Hematopoietic multipotent progenitor cell treated with erythropoietin and hydrocortisone succinate and interleukin-3 and kit ligand, for 8 days (in vitro differentiated cells): ENCODE measurements around the gene TCF7L1.
"Not testable (repeated sequence)": the region's sequence is repeated elsewhere in the genome, so short reads cannot be mapped to it uniquely, and the experiment has no call there.

Source experiments
- DNase-seq: peaks from one replicate; pipeline ENCODE4 v3.0.0-alpha.2; 2015

TCF7L1 gene

DNA sequence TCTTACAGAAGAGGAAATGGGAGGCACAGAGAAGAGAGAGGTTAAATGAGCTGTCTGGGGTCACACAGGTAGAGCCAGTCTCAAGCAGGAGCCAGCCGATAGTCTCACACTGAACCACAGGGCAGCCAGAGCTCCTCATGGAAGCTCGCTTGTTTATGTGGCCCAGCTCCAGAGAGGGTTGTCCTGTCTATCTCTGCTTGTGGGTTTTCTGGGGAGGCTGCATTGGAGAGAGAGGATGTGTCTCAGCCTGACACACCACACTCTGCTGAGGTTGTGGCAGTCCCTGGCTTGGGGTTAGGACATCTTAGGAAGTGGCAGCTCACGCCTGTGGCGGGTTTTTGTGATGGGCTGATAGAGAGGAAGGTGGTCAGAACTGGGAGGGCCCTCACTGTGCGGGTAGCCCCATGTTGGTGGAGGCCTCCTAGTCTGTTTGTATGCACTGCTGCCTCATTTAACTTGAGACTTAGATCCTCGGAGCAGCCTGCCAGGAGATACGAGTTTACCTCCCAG, 52.3 kb downstream of the TCF7L1 start:
- DNase-seq, result no peak

DNA sequence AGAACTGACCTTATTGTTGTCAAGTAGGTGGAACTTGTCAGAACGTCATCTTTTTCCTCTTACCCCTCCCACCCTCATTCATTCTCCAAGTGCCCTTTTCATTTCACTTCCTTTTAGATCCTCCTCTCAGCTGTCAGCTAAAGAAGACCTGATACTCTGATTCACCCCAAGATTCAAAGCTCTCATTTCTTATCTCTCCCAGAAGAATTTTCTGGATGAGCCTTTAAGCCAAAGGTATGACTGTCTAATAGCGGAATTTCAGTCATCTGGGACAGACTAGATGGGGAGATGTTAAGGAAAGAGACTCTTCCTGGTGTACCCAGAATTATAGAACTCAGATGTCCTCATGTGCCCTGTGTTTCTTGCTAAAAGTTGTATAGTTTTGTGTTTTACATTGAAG, 53.9 kb downstream of the TCF7L1 start:
- no peak for DNase-seq

DNA sequence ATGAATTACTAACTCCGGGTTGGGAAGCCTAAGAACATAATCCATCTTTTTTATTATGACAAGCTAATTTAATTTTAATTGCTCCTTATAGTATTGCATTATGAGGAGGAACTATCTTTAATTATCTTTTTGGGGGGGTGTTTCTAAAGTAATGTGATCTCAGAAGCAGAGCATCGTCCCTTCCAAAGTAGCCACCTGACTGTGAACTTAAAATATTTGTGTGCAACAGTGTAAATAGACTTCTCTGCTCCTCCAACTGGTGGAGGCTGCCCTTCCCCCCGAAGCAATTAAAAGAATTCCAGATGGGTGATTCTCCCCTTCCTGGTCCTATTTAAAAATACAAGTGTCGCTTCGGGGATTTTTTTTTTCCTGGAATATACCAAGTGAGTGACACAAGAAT, 55.7 kb downstream of the TCF7L1 start:
- no peak for DNase-seq

DNA sequence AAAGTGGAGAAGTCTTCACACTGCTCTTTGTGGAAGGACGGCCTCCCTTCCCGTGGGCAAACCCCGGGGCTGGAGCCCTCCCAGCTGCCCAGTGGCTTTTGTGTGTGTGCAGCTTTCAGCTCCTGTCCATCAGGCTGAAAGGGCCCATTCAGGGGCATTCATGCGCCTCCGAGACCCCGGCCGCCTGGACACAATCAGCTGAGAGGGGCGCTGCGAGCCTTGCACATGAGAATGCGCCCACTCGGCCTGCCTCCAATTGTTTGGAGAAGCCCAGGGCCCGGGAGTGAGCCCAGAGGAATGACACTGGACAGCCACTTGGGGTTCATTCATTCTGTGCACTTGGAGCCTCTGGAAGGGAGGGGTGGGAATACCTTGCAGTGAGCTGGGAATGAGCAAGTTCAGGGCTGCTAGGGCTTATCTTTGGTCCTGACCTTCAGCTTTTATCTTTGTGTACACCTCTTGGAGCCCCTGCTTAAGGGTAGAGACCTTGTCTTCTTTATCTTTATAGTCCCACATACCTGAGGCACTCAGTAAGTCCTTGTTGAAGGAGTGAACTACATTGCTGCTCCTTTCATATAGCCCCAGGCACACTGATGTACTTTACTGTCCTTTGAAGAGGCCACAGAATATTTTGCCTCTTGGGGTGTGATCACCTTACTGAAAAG, 56.5 kb downstream of the TCF7L1 start:
- DNase-seq, result no peak

DNA sequence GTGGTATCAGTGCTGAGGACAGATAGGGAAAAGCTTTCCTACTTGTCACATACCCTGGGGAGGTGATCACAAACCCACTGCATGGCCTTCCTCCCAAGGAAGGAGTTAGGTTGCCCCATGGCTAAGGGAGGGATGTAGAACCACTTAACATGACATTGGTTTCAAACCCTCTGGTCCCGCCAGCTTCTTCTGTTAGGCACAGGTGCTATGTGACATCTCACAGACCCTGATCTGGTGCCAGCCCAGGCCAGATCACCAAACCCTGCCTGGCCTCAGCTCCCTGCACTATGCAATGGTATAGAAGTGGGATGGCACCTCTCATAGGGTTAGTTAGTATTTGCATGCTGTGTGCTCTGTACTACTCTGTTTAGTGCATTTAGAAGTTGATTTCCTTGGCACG, 58.0 kb downstream of the TCF7L1 start:
- no peak for DNase-seq

GRCh38 chr2:85194780-85195480, 61.7 kb downstream of the TCF7L1 start:
- DNase-seq, result no peak

DNA sequence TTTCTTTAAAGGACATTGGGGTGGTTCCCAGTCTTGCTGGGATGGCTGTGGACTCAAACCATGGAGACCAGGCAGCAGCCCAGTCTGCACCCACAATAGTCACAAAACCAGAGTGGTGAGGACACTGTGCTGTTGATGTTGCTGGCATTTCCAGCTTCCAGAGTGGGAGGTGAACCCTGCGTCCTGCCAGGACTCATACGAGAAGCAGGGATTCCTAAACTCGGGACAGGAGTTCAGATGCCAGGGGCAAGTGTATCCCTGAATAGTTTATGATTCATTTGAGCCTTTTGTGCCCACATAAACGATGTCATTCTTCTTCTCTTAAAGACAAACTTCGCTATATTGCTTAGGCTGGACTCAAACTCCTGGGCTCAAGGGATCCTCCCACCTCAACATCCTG, 62.8 kb downstream of the TCF7L1 start:
- DNase-seq, result no peak

GRCh38 chr2:85199698-85200097, 66.5 kb downstream of the TCF7L1 start:
- DNase-seq, result no peak

DNA sequence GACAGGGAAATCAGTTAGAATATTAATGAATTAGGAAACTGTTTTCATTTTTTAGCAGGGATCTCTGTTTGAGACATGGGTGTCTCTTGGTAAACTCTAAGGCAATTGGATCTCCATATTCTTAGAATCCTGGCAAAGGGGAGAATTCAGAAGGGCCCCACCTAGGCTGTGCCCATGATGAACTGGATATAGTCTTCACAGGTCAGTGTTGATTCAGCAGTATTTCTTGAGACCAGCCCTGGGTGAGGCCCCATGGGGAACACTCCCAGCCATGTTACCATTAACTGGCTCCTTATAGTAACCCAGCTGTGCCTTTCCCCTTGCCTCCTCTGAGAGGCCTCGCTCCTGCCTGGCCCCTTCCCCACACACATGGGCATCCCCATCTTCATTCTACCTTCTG, 76.7 kb downstream of the TCF7L1 start:
- no peak for DNase-seq

- no peak for DNase-seq
Measured at GRCh38 chr2:85210511-85210910, 77.3 kb downstream of the TCF7L1 start.

- not testable (repeated sequence) for DNase-seq
Measured at GRCh38 chr2:85211606-85212005, 78.4 kb downstream of the TCF7L1 start.

- no peak for DNase-seq
Measured at GRCh38 chr2:85212841-85213240, 79.6 kb downstream of the TCF7L1 start.

DNA sequence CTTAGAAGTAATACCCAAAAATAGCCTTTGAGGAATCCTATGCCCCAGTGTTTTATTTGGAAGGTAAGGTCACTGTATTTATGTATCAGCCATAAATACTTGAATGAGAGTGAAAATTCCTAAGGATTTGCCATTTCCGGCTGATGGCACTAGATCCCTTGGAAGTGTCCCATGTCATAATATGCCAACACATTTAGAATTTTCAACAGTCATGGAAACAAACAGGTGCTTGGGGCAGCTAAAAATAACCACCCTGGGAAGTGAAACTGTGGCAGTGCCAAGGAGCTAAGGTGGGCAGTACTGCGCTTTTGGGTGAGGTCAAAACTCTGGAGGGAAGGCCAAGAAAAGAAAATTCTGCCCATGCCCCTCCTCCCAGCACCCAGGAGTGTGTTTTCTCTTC, 80.2 kb downstream of the TCF7L1 start:
- DNase-seq, result no peak

GRCh38 chr2:85213901-85214512, 80.8 kb downstream of the TCF7L1 start:
- no peak for DNase-seq

DNA sequence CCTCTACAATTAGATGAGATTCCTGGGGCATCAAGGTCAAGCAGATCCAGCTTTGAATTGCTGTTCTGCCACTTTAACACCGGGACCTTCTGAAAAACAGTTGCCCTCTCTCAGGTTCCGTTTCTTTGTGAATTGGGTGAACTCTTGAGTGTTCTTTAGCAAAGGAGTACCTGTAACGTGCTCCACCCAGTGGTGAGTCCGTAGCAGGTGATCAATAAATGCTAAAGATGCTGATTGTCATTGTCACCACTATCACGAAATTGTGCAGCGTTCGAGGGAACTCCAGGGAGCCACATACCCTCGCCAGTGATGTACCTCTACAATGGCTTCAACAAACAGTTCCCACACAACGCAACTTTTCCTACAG, 81.9 kb downstream of the TCF7L1 start:
- no peak for DNase-seq

DNA sequence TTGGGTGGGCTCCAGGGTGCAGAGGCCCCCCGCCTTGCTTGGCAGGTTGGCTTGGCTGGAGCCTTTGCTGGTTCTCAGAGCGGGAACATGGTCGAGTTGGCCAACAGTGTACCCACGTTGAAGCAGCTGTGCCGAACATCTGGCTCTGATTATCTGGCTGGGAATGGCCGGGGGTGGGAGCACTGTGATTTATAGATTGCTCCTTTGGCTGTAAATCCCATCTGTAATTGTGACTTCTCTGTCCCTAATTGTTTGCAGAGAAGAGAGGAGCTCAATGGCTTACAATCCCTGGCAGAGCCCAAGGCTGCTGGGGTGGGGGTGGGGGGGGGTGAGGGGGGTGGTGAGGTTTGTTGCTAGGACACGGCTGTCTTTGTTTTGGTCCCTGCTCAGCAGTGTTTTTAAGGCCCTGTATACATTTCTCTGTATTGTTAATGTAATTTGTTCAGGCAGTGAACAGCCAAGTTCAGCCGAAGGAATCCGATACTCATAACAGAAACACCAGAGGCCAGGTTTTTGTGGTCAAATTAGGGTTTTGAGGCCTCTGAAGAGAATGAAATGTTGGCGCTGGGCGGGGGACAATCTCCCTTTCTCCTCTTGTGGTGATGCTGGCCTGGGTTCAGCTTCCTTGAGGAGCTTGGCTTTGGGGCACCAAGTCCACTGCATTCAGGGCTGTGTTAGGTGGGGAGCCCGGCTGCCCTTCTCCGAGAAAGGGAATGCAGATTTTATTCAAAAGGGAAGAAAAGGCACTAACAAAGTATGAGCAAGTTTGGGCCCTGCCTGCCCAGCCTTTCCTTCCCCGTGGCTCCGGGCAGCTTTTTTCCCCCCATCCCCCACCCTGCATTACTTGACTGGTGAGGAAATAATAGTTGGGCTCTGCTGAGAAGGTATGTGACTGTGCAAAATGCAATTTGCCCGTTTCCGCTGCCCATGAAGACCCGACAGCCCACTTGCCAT, 82.5 kb downstream of the TCF7L1 start:
- no peak for DNase-seq

DNA sequence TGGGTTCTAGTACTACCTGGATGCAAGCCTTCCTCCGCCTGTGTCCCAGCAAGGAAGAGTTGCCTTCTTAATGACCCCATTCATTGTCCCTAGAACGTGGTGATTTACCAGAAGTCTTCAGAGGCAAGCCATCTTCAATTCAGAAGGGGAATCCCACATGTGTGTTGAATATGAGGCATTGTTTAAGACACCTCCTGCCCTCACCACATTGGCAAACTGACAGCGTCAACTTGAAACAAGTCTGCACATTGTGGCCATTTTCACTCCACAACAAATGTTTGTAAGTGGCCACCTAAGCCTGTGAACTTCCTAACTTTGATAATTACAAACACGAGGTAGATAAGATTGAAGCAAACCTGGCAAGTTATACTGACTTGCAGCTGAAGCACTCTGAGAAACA, 83.7 kb downstream of the TCF7L1 start:
- DNase-seq, result no peak

DNA sequence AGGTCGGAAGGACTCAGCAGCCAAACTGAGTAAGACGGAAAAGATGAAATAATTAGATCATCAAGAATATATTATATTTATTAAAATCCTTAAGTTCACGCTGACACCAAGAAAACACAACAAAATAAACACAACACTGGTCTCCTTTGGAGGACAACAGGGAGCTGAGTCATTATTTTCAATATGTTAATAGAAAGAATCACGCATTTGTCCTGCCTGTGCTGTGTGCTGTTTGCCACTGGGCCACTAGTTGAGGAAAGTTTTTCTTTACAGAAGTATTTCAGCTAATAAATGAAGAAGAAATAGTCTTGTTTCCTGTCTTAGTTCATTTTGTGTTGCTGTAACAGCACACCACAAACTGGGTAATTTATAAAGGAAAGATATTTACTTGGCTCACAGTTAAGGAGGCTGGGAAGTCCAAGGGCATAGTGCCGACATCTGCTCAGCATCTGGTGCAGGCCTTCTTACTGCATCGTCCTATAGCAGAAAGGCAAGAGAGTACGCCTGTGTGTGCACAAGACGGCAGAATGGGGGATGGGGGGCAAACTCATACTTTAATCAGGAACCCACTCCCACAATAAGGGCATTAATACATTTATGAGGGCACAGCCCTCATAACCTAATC, 88.0 kb downstream of the TCF7L1 start:
- no peak for DNase-seq

- DNase-seq, result no peak
Measured at GRCh38 chr2:85222792-85223191, 89.6 kb downstream of the TCF7L1 start.

- no peak for DNase-seq
Measured at GRCh38 chr2:85226783-85227182, 93.6 kb downstream of the TCF7L1 start.

GRCh38 chr2:85230679-85231467, 97.7 kb downstream of the TCF7L1 start:
- DNase-seq, result no peak

- DNase-seq, result no peak
Measured at GRCh38 chr2:85231468-85231805, 98.2 kb downstream of the TCF7L1 start.
